SIG-M5 treated with dmso at 0.1 percent for 504 hours (cell line): ENCODE results near the gene FGD4.

Experiments used
- DNase-seq: peaks from one replicate; lab custom pipeline; 2025; ENCODE audit not compliant: unreplicated experiment; lab: John Stamatoyannopoulos, UW

FGD4 gene

GRCh38 chr12:32666018-32666417, 266.7 kb downstream of the FGD4 start:
- DNase-seq = no peak

DNA sequence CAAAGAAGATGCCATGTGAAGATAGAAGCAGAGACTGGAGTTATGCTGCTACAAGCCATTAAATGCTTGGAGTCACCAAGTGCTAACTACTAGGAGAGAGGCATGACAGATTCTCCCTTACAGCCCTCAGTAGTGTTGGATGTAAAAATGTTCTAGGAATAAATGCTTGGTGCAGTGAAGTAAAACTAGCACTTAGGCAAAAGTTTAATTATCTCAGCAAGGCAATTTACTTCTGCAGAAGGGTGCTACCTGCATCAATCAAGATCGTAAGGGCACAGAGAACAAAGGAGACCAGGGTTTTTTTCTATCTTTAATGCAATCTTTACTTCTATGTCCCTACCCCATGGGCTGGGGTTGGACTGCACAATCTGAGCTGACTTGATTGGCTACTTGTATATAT, 270.2 kb downstream of the FGD4 start:
- DNase-seq = no peak

- peak; percentile 67 for DNase-seq
Measured at GRCh38 chr12:32671930-32672780, 272.8 kb downstream of the FGD4 start.

DNA sequence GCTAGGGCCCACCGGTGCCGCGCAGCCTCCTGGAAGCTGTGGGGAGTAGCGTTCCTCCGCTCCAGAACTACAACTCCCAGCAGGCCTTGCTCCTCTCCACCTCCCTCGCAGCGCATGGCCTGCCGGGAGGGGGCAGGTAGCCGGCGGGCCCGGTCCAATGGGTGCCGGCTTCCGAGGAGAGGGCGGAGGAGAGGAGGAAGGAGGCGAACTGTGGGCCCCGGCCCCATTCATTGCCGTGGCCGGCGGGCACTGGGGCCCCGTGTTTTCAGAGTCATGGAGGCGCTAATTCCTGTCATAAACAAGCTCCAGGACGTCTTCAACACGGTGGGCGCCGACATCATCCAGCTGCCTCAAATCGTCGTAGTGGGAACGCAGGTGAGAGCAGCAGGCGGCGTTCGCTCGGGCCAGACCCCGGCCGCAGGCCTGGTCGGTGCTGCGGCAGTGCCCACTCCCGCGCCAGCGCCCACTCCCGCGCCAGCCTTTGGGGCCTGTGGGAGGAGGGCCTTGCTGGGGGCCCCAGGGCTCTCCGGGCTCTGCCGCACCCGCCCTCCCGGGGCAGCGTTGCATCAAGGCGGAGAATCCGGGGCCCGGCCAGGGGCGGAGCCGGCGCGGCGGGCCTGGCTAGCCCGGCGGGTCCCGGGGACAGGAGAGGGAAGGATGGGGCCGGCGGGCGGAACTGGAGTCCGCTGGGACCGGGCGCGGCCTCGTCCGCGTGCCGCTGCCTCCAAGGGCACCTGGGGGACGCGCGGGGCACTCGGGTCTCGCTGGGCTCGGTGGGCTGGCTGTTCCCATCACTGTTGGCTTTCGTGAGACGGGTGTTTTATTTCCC, 279.9 kb downstream of the FGD4 start, which contains the start of gene DNM1L:
Gene DNM1L, plus strand, starts transcription at position 211 of the 829 bp plus-strand sequence. Its CDS starts 63 bp downstream, at position 274.
- peak; percentile 96 for DNase-seq

DNA sequence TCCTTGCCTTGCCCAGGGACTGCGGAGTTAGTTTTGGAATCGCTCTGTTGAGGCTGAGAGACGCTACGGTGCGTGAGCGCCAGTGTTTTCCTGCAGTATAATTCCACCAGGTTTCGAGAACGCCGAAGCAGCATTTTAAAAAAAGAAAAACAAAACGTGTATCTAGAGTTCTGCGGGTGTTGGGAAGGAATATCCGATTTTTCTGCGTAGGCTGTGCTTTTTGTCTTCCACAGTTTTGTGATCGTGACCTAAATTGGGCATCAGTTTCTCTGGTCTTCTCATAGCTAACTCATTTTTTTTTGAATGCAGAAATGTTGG, 280.5 kb downstream of the FGD4 start:
- DNase-seq = no peak

- DNase-seq = peak; percentile 42
Measured at GRCh38 chr12:32680787-32681186, 281.4 kb downstream of the FGD4 start.

DNA sequence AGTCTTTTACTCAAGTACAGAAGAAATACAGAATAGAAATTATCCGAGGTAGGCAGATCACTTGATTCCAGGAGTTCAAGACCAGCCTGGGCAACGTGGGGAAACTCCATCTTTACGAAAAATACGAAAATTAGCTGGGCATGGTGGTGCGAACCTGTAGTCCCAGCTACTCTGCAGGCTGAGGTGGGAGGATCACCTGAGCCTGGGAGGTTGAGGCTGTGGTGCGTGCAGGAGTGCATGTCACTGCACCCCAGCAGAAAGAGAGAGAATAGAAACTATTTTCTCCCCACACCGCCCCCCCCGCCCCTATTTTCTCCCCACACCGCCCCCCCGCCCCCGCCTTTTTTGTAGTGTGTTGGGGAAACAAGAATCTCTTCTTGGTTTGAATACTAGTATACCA, 281.9 kb downstream of the FGD4 start:
- no peak for DNase-seq

DNA sequence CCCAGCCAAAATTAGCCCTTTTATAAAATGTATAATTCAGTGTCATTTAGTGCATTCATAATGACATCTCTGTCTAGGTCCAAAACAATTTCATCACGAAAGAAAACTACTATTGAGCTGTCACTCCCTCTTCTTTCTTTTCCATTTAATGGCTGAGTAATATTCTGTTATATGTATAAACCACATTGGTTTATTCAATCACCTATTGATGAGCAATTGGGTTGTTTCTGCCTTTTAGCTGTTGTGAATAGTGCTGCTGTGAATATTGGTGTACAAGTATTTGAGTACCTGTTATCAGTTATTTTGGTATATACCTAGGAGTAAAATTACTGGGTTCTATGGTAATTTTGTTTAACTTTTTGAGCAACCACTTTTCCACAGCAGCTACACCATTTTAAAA, 287.0 kb downstream of the FGD4 start:
- no peak for DNase-seq

DNA sequence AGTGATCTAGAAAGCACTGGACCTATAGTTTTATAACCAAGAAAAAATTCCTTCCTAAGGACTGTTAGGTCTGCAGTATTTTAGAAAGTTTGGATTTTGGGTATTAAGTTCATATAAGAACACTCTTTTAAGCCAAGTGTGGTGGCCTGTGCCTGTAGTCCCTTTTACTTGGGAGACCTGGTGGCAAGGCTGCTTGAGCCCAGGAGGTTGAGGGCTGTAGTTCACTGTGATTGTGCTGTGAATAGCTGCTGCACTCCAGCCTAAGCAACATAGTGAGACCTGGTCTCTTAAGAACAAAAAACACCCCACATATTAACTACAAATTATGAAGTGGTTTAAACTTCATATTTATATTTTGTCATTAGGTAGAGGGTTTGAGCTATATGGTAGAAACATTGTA, 289.4 kb downstream of the FGD4 start:
- DNase-seq = no peak

DNA sequence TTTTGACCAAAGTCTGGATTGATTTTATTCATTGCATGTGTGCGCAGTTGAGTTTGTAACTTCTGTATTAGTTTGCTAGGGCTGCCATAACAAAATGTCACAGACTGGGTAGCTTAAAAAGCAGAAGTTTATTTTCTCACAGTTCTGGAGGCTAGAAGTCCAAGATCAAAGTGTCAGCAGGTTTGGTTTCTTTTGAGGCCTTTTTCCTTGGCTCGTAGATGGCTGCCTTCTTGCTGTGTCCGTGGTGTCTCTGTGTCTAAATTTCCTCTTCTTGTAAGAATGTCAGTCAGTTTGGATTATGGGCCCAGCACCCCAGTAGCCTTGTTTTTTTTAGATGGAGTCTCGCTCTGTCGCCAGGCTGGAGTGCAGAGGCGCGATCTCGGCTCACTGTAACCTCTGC, 291.6 kb downstream of the FGD4 start:
- DNase-seq = no peak

- no peak for DNase-seq
Measured at GRCh38 chr12:32692358-32692757, 293.0 kb downstream of the FGD4 start.

- no peak for DNase-seq
Measured at GRCh38 chr12:32693036-32693435, 293.7 kb downstream of the FGD4 start.
